ENCODE measurements around the gene NPLOC4. TPM values are rescaled to one million over a fixed set of nuclear protein-coding genes. Genes with fewer than 3 reads are reported as not detected.

The NPLOC4 gene
- total and polyA plus RNA-seq, 9 of the 15 experiments (the other 6 are each of a cell fraction or from before 2014, with no cell fraction given): 1.5 to 116 (median 64.5) TPM

- TF ChIP-seq SMAD2 (IDR thresholded peaks at IDR 0.05; ENCODE audit: low read depth, low read length): no peak
- no peak for TF ChIP-seq BCOR (IDR thresholded peaks at IDR 0.05)
- TF ChIP-seq EP300 (IDR thresholded peaks at IDR 0.05; ENCODE audit: low read length): no peak
- no peak for TF ChIP-seq NCOA6 (IDR thresholded peaks at IDR 0.05)
- 0 out of 2 replicates have a peak, but pooled peaks have one; percentile 26 for TF ChIP-seq NFIC (IDR thresholded peaks at IDR 0.05)
- TF ChIP-seq MED1 (CRISPR knock-in tag; IDR thresholded peaks at IDR 0.05; ENCODE audit: borderline replicate concordance): no peak
- no peak for TF ChIP-seq THRB (CRISPR knock-in tag; conservative IDR thresholded peaks at IDR 0.05)
- TF ChIP-seq HNRNPL (IDR thresholded peaks at IDR 0.05; ENCODE audit: low read depth, low read length): peak; percentile 56; the same call in 1 of the 2 replicates
- TF ChIP-seq PHF8 (IDR thresholded peaks at IDR 0.05; ENCODE audit: borderline replicate concordance, low read length): peak; percentile 87; the same call in 1 of the 2 replicates
- TF ChIP-seq PTBP1 (IDR thresholded peaks at IDR 0.05; ENCODE audit: low read depth, low read length): no peak
- peak; percentile 100 for TF ChIP-seq PKNOX1 (IDR thresholded peaks at IDR 0.05)
- no peak for TF ChIP-seq NBN (IDR thresholded peaks at IDR 0.05; ENCODE audit: low read depth)
- 0 out of 2 replicates have a peak, but pooled peaks have one; percentile 61 for TF ChIP-seq GTF2F1 (IDR thresholded peaks at IDR 0.05; ENCODE audit: low read depth, low read length)
- no peak for TF ChIP-seq ZNF274 (IDR thresholded peaks at IDR 0.05; ENCODE audit: borderline replicate concordance, low read depth, low read length)
- TF ChIP-seq JUN (IDR thresholded peaks at IDR 0.05; ENCODE audit: borderline replicate concordance, low read depth, low read length): no peak
- TF ChIP-seq JUN (CRISPR knock-in tag; IDR thresholded peaks at IDR 0.05; ENCODE audit: borderline replicate concordance): no peak; the same call in 1 of the 2 replicates
- no peak for TF ChIP-seq SIRT6 (IDR thresholded peaks at IDR 0.05; ENCODE audit: low read depth, low read length)
- TF ChIP-seq TCF7L2 (IDR thresholded peaks at IDR 0.05; ENCODE audit: low read depth, low read length): no peak
- TF ChIP-seq ZBED1 (IDR thresholded peaks at IDR 0.05): no peak
- no peak for TF ChIP-seq NCOR1 (IDR thresholded peaks at IDR 0.05)
- TF ChIP-seq NRF1 (conservative IDR thresholded peaks at IDR 0.05 in 1 of 2, IDR thresholded peaks at IDR 0.05 in 1 of 2): peak; percentile 49 to 70; a peak in 3 of 4 replicates
- TF ChIP-seq MXD1 (CRISPR knock-in tag; IDR thresholded peaks at IDR 0.05; ENCODE audit: borderline replicate concordance, poor library complexity, severe bottlenecking): no peak
- TF ChIP-seq MTF1 (CRISPR knock-in tag; IDR thresholded peaks at IDR 0.05; ENCODE audit: borderline replicate concordance): no peak
- peak; percentile 83 for TF ChIP-seq POLR2B (IDR thresholded peaks at IDR 0.05; ENCODE audit: low read depth, partially characterized antibody)
- no peak for TF ChIP-seq ZBTB26 (CRISPR knock-in tag; IDR thresholded peaks at IDR 0.05)
- no peak for TF ChIP-seq TSC22D4 (tag; IDR thresholded peaks at IDR 0.05)
- no peak for TF ChIP-seq ZNF444 (CRISPR knock-in tag; IDR thresholded peaks at IDR 0.05)
These were observed 29.7 kb upstream of the NPLOC4 start, which contains the start of the genes CCDC137 and OXLD1 (continued) for GRCh38 chr17:81666342-81667191.

All from K562 (cell line).